Rectal smooth muscle tissue (tissue), 1 donor: ENCODE data around the gene RTKN.
A peak's percentile ranks its signal among the peaks of the same experiment; 100 is the strongest.
"Not testable (repeated sequence)": the region's sequence is repeated elsewhere in the genome, so short reads cannot be mapped to it uniquely, and the experiment has no call there.

ENCODE experiments used
- H3K27ac ChIP-seq: one replicate; pipeline ENCODE4 v1.7.0; 2013; ENCODE audit warnings: low read depth, low read length, inconsistent platforms
- H3K27me3 ChIP-seq: one replicate; pipeline ENCODE4 v1.7.0; 2013; ENCODE audit warnings: low read length; ENCODE audit not compliant: control insufficient read depth, insufficient read depth
- H3K36me3 ChIP-seq: one replicate; pipeline ENCODE4 v1.7.0; 2013; ENCODE audit warnings: low read length; ENCODE audit not compliant: control insufficient read depth, insufficient read depth
- H3K4me1 ChIP-seq: one replicate; pipeline ENCODE4 v1.7.0; 2013; ENCODE audit warnings: low read length; ENCODE audit not compliant: control insufficient read depth, insufficient read depth
- H3K4me3 ChIP-seq: one replicate; pipeline ENCODE4 v1.7.0; 2013; ENCODE audit warnings: low read length
- H3K9ac ChIP-seq: one replicate; pipeline ENCODE4 v1.7.0; 2013; ENCODE audit warnings: low read length

The RTKN gene

GRCh38 chr2:74441690-74442482, at the start of gene RTKN:
RTKN (minus strand) TSS chr2:74441937; CDS start chr2:74441816, 121 bp downstream.
- Histone ChIP-seq H3K4me1 (peaks cover 16% of the 10 kb centered on the region), H3K27ac (peak within 1 kb of the TSS; percentile 65), H3K4me3 (peak within 1 kb of the TSS; percentile 90), H3K9ac (peak within 1 kb of the TSS; percentile 42), H3K27me3 (no peaks in the 10 kb centered on the region), H3K36me3 (no peaks in the 10 kb centered on the region)

GRCh38 chr2:74489906-74490305, 48.2 kb upstream of the RTKN start:
- H3K27me3 ChIP-seq: no peaks in the 10 kb centered on the region
- no peak overlapping the region for H3K27ac ChIP-seq
- H3K36me3 ChIP-seq: peaks cover 32% of the 10 kb centered on the region
- H3K4me1 ChIP-seq: no peaks in the 10 kb centered on the region
- no peak overlapping the region for H3K4me3 ChIP-seq
- no peak overlapping the region for H3K9ac ChIP-seq

GRCh38 chr2:74488643-74489481, 47.1 kb upstream of the RTKN start:
- H3K9ac ChIP-seq: no peak overlapping the region
- H3K4me3 ChIP-seq: no peak overlapping the region
- no peak overlapping the region for H3K27ac ChIP-seq
- H3K27me3 ChIP-seq: no peaks in the 10 kb centered on the region
- H3K36me3 ChIP-seq: peaks cover 27% of the 10 kb centered on the region
- no peaks in the 10 kb centered on the region for H3K4me1 ChIP-seq

- Histone ChIP-seq H3K36me3 (peaks cover 11% of the 10 kb centered on the region), H3K4me1 (peaks cover 13% of the 10 kb centered on the region), H3K9ac (no peak overlapping the region)
Observed at GRCh38 chr2:74486141-74486540, 44.4 kb upstream of the RTKN start.

GRCh38 chr2:74483675-74484164, 42.0 kb upstream of the RTKN start:
- not testable (repeated sequence) for H3K27me3 ChIP-seq, H3K36me3 ChIP-seq, H3K9ac ChIP-seq, H3K27ac ChIP-seq
- H3K4me1 ChIP-seq: peaks cover 18% of the 10 kb centered on the region
- peak overlapping the region; percentile 91 for H3K4me3 ChIP-seq

More at GRCh38 chr2:74486141-74486540, 44.4 kb upstream of the RTKN start:
- H3K4me3 ChIP-seq: no peak overlapping the region
- no peak overlapping the region for H3K27ac ChIP-seq
- H3K27me3 ChIP-seq: no peaks in the 10 kb centered on the region

GRCh38 chr2:74482801-74483674, 41.3 kb upstream of the RTKN start, which contains the start of the genes CCDC142 and TTC31:
CCDC142 (minus strand) TSS chr2:74482998; CDS start chr2:74482837, 161 bp downstream.
TTC31 (plus strand) TSS chr2:74483081; CDS start chr2:74483096, 15 bp downstream.
- no peaks in the 10 kb centered on the region for H3K36me3 ChIP-seq

GRCh38 chr2:74481961-74482800, 40.4 kb upstream of the RTKN start:
- Histone ChIP-seq H3K9ac (peak overlapping the region; percentile 78), H3K36me3 (peaks cover 5% of the 10 kb centered on the region), H3K4me3 (peak overlapping the region; percentile 91), H3K4me1 (peaks cover 18% of the 10 kb centered on the region), H3K27ac (peak overlapping the region; percentile 84), H3K27me3 (no peaks in the 10 kb centered on the region)

More at GRCh38 chr2:74482801-74483674, 41.3 kb upstream of the RTKN start, which contains the start of the genes CCDC142 and TTC31:
- peak within 1 kb of the TSS; percentile 84 for H3K27ac ChIP-seq
- H3K4me1 ChIP-seq: peaks cover 18% of the 10 kb centered on the region
- H3K27me3 ChIP-seq: no peaks in the 10 kb centered on the region
- peak within 1 kb of the TSS; percentile 91 for H3K4me3 ChIP-seq
- H3K9ac ChIP-seq: peak within 1 kb of the TSS; percentile 78

GRCh38 chr2:74481431-74481830, 39.7 kb upstream of the RTKN start:
- no peak overlapping the region for H3K27ac ChIP-seq
- H3K9ac ChIP-seq: peak overlapping the region; percentile 78
- peaks cover 18% of the 10 kb centered on the region for H3K4me1 ChIP-seq
- no peaks in the 10 kb centered on the region for H3K27me3 ChIP-seq
- H3K36me3 ChIP-seq: peaks cover 5% of the 10 kb centered on the region
- H3K4me3 ChIP-seq: peak overlapping the region; percentile 91

GRCh38 chr2:74474899-74475298, 33.2 kb upstream of the RTKN start:
- Histone ChIP-seq H3K4me1 (peaks cover 9% of the 10 kb centered on the region), H3K36me3 (peaks cover 16% of the 10 kb centered on the region), H3K4me3 (no peak overlapping the region), H3K27ac (no peak overlapping the region), H3K9ac (no peak overlapping the region), H3K27me3 (no peaks in the 10 kb centered on the region)

GRCh38 chr2:74474481-74474880, 32.7 kb upstream of the RTKN start:
- no peaks in the 10 kb centered on the region for H3K27me3 ChIP-seq
- no peak overlapping the region for H3K4me3 ChIP-seq
- H3K36me3 ChIP-seq: peaks cover 16% of the 10 kb centered on the region
- no peak overlapping the region for H3K27ac ChIP-seq
- peaks cover 9% of the 10 kb centered on the region for H3K4me1 ChIP-seq
- no peak overlapping the region for H3K9ac ChIP-seq

- peaks cover 16% of the 10 kb centered on the region for H3K36me3 ChIP-seq
- H3K27ac ChIP-seq: peak overlapping the region; percentile 91
- peak overlapping the region; percentile 97 for H3K4me3 ChIP-seq
- no peaks in the 10 kb centered on the region for H3K27me3 ChIP-seq
- peaks cover 9% of the 10 kb centered on the region for H3K4me1 ChIP-seq
- peak overlapping the region; percentile 36 for H3K9ac ChIP-seq
Observed at GRCh38 chr2:74472945-74473258, 31.2 kb upstream of the RTKN start.
